Endometrial microvascular endothelial cells (primary cell): Measurements from ENCODE around the gene CYB5D1. TPM values are rescaled to one million over a fixed set of nuclear protein-coding genes. Genes with fewer than 3 reads are reported as not detected.
"Not testable (repeated sequence)": the region's sequence is repeated elsewhere in the genome, so short reads cannot be mapped to it uniquely, and the experiment has no call there.

Source experiments
- in situ Hi-C: cut with HindIII; loops from 2 replicates; pipeline ENCODE4 v1.10.0; 2017; ENCODE audit warnings: low sequenced_read_pairs, low pct_unique_long_range_greater_than_20kb; ENCODE audit errors: inconsistent ontology term
- total RNA-seq: library from RNA; depleted of rRNA; stranded (reverse); fragments of >200 nt; gene quantifications from one replicate; pipeline ENCODE4 v1.2.3, GENCODE V29; 2015; ENCODE audit errors: inconsistent ontology term

The CYB5D1 gene
- total RNA-seq, 1 donor from 2014 or later: 7.6 TPM

DNA sequence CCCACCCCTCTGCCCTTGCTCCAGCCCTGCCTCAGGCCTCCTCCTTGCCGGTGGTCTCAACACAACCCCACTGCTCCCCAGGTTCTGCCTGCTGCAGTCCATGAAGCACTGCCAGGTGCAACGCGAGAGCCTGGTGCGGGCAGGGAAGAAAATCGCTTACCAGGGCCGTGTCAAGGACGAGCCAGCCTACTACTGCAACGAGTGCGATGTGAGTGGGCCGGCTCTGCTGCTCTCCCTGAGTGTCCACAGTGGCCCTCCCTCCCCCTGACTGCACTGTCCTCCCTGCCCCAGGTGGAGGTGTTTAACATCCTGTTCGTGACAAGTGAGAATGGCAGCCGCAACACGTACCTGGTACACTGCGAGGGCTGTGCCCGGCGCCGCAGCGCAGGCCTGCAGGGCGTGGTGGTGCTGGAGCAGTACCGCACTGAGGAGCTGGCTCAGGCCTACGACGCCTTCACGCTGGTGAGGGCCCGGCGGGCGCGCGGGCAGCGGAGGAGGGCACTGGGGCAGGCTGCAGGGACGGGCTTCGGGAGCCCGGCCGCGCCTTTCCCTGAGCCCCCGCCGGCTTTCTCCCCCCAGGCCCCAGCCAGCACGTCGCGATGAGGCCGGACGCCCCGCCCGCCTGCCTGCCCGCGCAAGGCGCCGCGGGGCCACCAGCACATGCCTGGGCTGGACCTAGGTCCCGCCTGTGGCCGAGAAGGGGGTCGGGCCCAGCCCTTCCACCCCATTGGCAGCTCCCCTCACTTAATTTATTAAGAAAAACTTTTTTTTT lies 4.7 kb upstream of the CYB5D1 start:
- in situ Hi-C loops: no loop called here

DNA sequence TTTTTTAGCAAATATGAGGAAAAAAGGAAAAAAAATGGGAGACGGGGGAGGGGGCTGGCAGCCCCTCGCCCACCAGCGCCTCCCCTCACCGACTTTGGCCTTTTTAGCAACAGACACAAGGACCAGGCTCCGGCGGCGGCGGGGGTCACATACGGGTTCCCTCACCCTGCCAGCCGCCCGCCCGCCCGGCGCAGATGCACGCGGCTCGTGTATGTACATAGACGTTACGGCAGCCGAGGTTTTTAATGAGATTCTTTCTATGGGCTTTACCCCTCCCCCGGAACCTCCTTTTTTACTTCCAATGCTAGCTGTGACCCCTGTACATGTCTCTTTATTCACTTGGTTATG lies 4.1 kb upstream of the CYB5D1 start:
- in situ Hi-C loops: no loop called here

DNA sequence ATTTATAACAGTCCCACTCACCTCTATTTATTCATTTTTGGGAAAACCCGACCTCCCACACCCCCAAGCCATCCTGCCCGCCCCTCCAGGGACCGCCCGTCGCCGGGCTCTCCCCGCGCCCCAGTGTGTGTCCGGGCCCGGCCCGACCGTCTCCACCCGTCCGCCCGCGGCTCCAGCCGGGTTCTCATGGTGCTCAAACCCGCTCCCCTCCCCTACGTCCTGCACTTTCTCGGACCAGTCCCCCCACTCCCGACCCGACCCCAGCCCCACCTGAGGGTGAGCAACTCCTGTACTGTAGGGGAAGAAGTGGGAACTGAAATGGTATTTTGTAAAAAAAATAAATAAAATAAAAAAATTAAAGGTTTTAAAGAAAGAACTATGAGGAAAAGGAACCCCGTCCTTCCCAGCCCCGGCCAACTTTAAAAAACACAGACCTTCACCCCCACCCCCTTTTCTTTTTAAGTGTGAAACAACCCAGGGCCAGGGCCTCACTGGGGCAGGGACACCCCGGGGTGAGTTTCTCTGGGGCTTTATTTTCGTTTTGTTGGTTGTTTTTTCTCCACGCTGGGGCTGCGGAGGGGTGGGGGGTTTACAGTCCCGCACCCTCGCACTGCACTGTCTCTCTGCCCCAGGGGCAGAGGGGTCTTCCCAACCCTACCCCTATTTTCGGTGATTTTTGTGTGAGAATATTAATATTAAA lies 3.6 kb upstream of the CYB5D1 start:
- in situ Hi-C loops: no loop called here

DNA sequence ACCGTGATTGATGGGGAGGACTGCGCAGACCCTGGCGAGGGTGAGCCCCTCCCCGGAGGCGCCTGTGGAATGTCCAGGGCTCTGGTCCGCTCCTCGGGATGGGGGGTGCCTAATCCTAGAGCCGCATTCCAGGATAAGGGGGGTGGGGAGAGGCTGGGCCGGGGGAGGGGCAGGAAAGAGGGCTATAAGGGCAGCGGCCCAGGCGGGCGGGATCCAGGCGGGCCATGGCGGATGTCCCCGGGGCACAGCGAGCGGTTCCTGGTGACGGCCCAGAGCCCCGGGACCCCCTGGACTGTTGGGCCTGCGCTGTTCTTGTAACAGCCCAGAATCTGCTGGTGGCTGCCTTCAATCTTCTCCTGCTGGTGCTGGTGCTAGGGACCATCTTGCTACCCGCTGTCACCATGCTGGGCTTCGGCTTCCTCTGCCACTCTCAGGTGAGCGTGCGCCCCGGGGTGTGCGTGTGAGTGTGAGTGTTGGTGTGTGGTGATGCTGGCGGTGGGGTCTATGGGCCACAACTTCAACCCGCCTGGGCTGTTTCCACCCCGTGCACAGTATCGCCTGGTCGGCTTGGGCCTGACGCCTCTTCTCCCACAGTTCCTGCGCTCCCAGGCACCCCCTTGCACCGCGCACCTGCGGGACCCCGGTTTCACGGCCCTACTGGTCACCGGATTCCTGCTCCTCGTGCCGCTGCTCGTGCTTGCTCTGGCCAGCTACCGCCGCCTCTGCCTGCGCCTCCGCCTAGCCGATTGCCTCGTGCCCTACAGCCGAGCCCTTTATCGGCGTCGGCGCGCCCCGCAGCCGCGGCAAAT lies 2.7 kb upstream of the CYB5D1 start, which contains the start of gene TMEM88:
Gene TMEM88, plus strand, starts transcription at position 216 of the 809 bp plus-strand sequence. Its CDS starts 9 bp downstream, at position 225.
- in situ Hi-C loops: no loop called here

DNA sequence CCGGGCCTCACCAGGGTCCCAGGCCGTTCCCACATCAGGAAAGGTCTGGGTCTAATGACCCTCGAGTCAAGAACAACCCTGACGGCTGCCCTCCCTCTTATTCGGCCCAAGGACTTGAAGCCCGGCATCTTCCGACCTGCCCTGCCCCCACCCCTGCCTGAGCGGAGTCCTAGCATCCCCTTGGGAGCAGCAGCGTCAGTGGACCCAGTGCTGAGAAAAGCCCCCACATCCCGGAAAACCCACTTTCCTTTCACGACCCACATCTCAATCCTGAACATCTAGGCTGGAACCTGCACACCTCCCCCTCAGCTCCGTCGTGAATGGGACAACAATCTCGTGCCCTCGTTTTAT lies 2.2 kb upstream of the CYB5D1 start:
- in situ Hi-C loops: no loop called here

DNA sequence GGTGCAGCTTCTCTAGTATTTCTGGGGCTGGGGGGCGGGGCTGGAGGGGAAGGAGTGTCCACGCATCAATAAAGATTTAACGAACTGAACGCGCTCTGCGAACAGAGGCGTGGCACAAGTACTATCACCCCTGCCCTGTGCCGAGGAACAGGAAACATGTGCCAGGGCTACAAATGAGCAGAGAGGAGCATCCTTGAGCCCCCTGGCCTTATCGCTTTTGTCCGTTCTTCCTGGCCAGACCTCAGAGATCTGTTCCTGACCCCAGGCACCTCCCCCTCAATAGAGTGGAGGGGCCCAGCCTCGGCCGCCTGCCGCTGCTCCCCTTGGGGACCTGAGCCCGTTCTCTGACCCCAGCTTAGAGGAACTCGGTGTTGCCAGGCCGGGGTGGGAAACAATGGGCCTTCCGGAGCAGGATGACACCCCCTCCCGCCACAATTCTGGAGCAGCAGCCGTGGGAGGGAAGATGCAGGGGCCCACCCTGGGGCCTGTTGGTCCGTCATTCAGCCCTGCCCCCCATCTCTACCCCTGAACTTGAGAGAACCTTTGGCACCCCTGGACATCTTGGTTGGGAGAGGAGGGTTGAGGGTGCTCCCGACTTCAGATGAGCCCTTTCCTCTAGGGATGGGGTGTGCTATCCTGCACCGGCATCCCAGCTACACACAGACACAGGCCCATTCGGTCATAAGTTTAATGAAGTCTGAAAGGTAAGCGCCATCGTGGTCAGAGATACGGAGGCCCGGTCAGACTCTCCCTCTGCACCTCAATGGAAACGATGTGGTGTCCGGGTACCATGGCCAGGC lies 1.6 kb upstream of the CYB5D1 start:
- in situ Hi-C loops: no loop called here

DNA sequence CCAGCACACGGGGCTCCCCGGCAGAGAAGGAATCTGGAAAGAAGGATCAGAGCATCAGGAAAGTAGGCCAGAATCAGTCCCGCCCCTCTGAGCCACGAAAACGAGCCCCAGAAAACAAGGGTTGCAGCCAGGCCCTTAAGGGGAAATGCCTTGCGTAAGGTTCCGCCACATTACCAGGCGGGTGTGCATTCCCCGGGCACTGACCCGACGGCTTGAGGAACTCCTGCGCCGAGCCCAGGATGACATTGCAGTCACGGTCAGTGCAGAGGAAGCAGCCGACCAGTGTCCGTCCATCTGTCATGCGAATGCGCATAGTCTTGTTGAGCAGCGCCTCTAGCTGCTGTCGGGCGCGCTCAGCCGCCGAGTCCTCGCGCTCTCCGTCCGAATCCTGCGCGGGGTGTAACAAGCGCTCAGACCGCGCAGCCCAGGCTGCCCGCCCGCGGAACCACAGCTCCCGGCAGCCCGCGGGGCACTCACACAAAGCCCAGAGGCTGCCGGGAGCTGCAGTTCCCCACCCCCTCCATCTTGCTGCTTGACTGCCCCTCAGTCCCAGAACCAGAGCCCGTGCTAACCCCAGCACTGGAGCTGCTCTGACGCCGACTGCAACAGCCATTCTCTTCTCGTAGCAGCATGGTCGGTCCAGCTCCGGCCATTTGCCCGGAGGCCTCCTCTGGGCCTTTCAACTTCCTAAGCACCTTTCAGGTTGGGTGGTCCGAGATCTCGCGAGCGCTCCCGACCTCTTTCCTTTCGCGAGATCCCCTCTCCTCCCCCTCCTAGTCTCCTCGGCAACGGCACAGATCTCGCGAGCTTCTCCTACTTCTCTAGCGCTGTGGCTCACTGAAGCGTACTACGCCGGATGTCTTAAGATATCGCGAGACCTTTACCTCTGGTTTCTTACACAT lies 741 bp upstream of the CYB5D1 start, which contains the start of gene NAA38:
Gene NAA38, minus strand, starts transcription at position 749 of the 902 bp plus-strand sequence. Its CDS starts 96 bp downstream, at position 653.
- in situ Hi-C loops: no loop called here

DNA sequence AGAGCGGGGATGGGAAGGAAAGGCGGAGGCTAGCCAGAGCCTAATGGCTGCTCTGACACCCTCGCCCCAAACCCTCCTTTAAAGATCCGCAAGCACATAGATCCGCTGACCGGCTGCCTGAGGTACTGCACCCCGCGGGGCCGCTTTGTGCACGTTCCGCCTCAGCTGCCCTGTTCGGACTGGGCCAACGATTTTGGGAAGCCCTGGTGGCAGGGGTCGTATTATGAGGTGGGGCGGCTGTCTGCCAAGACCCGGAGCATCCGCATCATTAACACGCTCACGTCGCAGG lies 663 bp downstream of the CYB5D1 start:
- in situ Hi-C loops: no loop called here

DNA sequence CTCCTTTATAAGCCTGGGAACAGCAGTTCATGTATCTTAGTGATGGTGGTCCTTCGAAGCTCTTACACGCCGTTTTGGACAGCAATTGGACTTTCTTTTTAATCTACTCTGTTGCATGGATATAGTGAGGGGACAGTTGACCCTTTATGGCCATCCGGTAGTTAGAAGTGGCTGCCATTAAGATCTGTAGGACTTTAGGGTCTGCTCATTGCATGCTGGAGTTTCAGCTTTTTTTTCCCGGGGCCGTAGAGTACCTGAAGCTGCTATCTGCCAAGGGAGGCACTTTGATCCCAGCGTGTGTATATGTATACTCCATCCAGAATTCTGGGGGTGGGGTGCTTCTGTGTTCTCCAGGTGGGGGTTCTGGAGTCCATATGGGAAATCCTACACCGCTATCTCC lies 1.2 kb downstream of the CYB5D1 start:
- in situ Hi-C loops: no loop called here

DNA sequence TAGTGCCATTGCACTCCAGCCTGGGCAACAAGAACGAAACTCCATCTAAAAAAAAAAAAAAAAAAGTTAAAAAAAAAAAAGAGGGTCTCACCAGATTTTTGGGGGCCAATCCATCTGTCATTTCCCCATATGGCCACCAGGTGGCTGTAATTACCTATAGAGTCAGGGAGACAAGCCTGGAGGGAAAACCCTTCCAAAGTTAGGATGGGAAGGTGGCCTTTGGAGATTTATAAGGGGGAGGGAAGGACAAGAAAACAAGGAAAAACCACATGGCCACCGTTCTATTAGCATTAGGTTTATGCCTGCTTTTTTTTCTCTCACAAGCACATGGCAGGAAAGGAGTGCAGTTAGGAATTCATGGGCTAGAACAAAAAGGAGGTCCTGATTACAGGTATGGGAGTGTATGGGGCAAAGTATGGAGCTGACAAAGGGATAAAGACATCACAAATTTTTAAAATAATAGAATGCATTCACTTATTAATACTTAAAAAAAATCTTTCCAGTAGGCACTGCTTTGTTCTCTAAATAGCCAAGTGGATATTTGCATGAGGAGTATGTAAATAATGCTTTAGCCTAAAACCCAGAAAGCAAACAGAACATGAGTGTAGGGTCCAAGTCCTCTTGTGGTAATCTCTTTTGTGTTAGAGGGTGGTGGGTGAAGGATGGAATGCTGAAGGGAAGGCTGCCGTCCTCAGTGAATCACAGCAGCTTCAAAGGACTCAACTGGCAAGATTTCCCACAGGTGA lies 5.1 kb downstream of the CYB5D1 start:
- in situ Hi-C loops: no loop called here

DNA sequence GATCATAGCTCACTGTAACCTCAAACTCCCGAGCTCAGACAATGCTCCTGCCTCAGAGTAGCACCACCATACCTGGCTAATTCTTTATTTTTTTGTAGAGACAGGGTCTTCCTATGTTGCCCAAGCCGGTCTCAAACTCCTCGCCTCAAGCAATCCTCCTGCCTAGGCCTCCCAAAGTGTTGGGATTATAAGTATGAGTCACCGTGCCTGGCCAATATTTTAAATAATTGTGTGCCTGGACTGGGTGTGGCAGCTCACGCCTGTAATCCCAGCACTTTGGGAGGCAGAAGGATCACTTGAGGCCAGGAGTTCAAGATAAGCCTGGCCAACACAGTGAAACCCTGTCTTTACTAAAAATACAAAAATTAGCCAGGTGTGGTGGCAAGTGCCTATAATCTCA lies 6.6 kb downstream of the CYB5D1 start:
- in situ Hi-C loops: not testable (repeated sequence)

DNA sequence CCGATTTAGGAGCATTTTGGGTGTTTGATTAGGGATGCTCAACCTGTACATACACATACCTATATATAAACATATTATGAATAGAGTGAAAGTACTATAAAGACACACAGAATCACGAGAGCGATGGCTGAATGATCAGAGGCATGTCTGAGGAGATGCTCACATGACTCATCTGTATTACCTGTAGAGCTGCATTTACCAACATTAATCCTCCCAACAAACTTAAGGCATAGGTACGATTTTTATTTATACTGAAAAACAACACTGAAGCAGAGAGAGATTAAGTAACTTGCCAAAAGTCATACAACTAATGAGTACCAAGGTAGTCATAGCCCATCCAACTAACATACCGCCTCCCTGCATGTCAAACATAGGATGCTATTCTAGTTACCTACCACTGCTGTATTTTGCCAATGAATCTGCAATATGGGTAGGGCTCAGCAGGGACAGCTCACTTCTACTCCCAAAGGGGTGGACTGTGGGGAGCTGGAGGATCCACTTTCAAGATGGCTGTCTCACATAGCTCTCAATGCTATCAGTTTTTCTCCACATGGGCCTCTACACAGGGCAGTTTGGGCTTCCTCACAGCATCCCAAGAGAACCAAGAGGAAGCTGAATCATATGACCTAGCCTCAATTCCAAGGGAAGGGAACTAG lies 7.3 kb downstream of the CYB5D1 start:
- in situ Hi-C loops: no loop called here

DNA sequence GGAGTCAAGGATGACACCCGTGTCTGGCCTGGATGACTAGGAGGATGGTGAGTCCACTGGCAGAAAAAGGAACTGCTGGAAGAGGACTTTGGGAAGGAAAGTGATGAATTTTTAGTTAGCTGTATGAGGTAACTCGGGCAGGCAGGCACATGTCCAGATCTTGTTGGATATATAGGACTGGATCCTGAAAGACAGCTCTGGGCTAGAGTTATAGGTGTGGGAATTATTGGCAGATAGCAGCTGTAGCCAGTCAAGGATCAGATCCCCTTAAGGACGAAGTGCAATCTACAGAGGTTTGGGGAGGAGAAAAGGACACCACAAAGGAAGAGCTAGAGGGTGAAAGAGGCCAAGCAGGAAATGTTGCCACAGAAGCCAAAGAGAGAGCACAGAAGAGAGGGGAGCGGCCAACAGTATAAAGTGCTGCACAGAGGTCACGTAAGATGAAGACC lies 10.1 kb downstream of the CYB5D1 start:
- in situ Hi-C loops: no loop called here

DNA sequence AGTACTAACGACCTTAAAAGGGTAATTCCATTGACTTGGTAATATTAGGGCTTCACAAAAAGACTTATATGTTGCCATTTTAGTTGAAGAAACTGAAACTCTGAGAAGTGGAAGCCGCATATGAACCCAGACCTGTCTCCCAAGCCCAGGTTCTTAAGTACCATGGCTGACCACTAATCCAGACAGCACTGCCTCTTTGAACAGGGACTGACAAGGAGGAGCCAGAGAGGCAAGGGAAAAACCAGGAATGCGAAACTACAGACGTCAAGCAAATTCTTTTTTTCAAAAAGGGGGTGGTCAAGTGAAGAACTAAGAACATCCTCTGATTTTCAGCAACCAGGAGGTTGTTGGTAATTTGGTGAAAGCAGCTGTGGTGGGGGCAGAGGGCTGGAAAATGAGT lies 15.2 kb downstream of the CYB5D1 start:
- in situ Hi-C loops: no loop called here

DNA sequence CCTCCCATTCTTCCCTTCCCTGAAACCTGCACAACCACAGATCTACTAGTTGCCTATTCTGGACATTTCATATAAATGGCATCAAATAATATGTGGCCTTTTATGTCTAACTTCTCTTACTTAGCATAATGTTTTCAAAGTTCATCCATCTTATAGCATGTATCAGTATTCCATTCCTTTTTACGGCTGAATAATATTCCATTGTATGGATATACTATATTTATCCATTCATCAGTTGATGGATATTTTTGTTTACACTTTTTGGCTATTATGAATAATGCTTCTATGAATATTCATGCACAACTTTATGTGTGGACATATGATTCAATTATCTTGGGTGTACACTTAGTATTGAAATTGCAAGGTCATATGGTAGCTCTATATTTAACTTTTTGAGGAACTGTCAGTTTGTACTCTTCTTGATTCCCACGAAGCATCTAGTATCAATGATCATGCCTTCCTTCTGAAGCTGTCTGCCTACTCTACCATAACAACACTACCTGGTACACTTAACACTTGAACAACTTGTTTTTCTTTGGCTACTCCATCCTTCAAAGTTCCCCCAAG lies 18.1 kb downstream of the CYB5D1 start:
- in situ Hi-C loops: no loop called here

DNA sequence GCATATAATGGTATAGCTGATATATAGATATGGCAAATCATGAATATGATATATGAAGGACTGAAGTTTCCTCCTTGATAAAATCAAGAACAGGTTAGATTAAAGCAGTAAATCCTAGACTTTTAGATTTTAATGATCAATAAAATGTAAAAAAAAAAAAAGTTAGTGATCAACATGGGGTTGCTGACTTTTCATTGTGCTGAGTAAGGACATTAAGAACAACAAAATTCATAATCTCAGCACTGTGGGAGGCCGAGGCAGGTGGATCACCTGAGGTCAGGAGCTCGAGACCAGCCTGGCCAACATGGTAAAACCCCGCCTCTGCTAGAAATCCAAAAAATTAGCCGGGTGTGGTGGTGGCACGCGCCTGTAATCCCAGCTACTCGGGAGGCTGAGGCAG lies 20.4 kb downstream of the CYB5D1 start:
- in situ Hi-C loops: no loop called here
